Lower leg skin (tissue), 3 donors: ENCODE data around the gene OR56A4.

Source experiments
- POLR2A ChIP-seq, 2 donors: fragments of 450-650 bp; IDR thresholded peaks; one replicate each; pipeline ENCODE4 v1.6.1; 2016 to 2017; ENCODE audit warnings: antibody characterized with exemption in 2 of 2, mild to moderate bottlenecking in 1 of 2, moderate library complexity in 1 of 2
- TF ChIP-seq, protein P1 (sequence below), 3 donors: fragments of 450-650 bp; IDR thresholded peaks; one replicate each; pipeline ENCODE4 v1.5.1; 2016; ENCODE audit warnings: antibody characterized with exemption in 3 of 3, mild to moderate bottlenecking in 3 of 3, moderate library complexity in 2 of 3

DNA sequence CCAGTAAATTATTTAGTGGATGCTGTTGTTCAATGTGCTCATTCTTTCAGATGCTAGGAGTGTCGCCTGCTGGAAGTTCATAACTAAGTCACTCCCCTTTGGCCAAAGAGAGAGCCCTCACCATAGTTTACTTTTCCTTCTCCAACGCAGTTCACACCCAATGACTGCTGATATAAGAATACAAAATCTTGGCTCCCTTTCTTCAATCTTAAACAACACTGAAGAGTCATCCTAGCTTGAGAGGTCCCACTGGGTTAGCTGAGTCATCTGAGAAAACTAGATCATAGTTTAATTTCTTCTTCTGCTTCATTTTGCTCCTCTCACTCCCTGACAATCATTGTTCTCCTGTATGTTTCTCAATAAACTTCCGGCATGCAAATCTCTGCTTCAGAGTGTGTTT, 14.6 kb downstream of the OR56A4 start:
- no peak for TF ChIP-seq POLR2A (IDR thresholded peaks at IDR 0.05)
- TF ChIP-seq, protein P1, sequence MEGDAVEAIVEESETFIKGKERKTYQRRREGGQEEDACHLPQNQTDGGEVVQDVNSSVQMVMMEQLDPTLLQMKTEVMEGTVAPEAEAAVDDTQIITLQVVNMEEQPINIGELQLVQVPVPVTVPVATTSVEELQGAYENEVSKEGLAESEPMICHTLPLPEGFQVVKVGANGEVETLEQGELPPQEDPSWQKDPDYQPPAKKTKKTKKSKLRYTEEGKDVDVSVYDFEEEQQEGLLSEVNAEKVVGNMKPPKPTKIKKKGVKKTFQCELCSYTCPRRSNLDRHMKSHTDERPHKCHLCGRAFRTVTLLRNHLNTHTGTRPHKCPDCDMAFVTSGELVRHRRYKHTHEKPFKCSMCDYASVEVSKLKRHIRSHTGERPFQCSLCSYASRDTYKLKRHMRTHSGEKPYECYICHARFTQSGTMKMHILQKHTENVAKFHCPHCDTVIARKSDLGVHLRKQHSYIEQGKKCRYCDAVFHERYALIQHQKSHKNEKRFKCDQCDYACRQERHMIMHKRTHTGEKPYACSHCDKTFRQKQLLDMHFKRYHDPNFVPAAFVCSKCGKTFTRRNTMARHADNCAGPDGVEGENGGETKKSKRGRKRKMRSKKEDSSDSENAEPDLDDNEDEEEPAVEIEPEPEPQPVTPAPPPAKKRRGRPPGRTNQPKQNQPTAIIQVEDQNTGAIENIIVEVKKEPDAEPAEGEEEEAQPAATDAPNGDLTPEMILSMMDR (IDR thresholded peaks at IDR 0.05): no peak
